ENCODE measurements around the gene TEX19. TPM values are rescaled to one million over a fixed set of nuclear protein-coding genes. Genes with fewer than 3 reads are reported as not detected.

TEX19 gene
- total RNA-seq, 1 experiment from 2014 or later = 0.21 TPM

GRCh38 chr17:82377924-82378740, 19.1 kb downstream of the TEX19 start:
- no peaks in the 10 kb centered on the region for H3K27me3 ChIP-seq (ENCODE audit: control insufficient read depth, insufficient read depth, low read length)
- no peak for TF ChIP-seq POLR2AphosphoS5 (IDR thresholded peaks at IDR 0.05; ENCODE audit: low read depth, low read length)
- TF ChIP-seq REST (IDR thresholded peaks at IDR 0.05; ENCODE audit: insufficient read depth in 1 of 2, low read depth in 2 of 2, low read length in 1 of 2) = no peak
- no peak for TF ChIP-seq CTCF (IDR thresholded peaks at IDR 0.05)
- TF ChIP-seq TCF7L2 (IDR thresholded peaks at IDR 0.05; ENCODE audit: low read depth, low read length) = no peak
- TF ChIP-seq SIN3A (IDR thresholded peaks at IDR 0.05; ENCODE audit: borderline replicate concordance, insufficient read depth, low read depth, low read length) = no peak
- POLR2A ChIA-PET = interaction anchor here (0.6 to 0.7 kb wide), 3 partner anchors 13 to 56 kb away, joined by 5 to 9 read pairs (median 7); no protein-coding TSS in a partner anchor
- H3K27ac ChIP-seq (ENCODE audit: low read length) = no peak overlapping the region
- CTCF ChIA-PET = interaction anchor here (0.6 kb wide), 1 partner anchor 22 kb away, joined by 3 read pairs; no protein-coding TSS in a partner anchor
- no peak overlapping the region for H3K4me3 ChIP-seq (ENCODE audit: low read depth in 2 of 2, low read length in 2 of 2)
- intact Hi-C loops (cut with micrococcal nuclease; ENCODE audit: unreplicated experiment) (no loop called here), in situ Hi-C loops (cut with HindIII; ENCODE audit: low pct_unique_long_range_greater_than_20kb, low sequenced_read_pairs) (no loop called here)
- no TSS peak for BruUV-seq (replicated peaks)
- ATAC-seq (no peak), DNase-seq (ENCODE audit: low read depth, low spot score) (no peak)
- peaks cover 8% of the 10 kb centered on the region for H3K4me1 ChIP-seq (ENCODE audit: control insufficient read depth, insufficient read depth, low read length)
- H3K36me3 ChIP-seq (ENCODE audit: control insufficient read depth, insufficient read depth, low read length) = no peaks in the 10 kb centered on the region
- H3K9me3 ChIP-seq (ENCODE audit: control insufficient read depth, insufficient read depth, low read depth, low read length) = no peaks in the 10 kb centered on the region

- TF ChIP-seq SIN3A (IDR thresholded peaks at IDR 0.05; ENCODE audit: borderline replicate concordance, insufficient read depth, low read depth, low read length) = no peak
- TF ChIP-seq CTCF (IDR thresholded peaks at IDR 0.05) = no peak
- TF ChIP-seq POLR2AphosphoS5 (IDR thresholded peaks at IDR 0.05; ENCODE audit: low read depth, low read length) = no peak
- TF ChIP-seq REST (IDR thresholded peaks at IDR 0.05; ENCODE audit: insufficient read depth in 1 of 2, low read depth in 2 of 2, low read length in 1 of 2) = no peak
- TF ChIP-seq TCF7L2 (IDR thresholded peaks at IDR 0.05; ENCODE audit: low read depth, low read length) = no peak
- CTCF ChIA-PET = interaction anchor here (0.6 kb wide), 1 partner anchor 23 kb away, joined by 3 read pairs; no protein-coding TSS in a partner anchor
- H3K4me3 ChIP-seq (ENCODE audit: low read depth in 2 of 2, low read length in 2 of 2) = no peak overlapping the region
- POLR2A ChIA-PET = interaction anchor here (0.7 kb wide), 1 partner anchor 56 kb away, joined by 9 read pairs; no protein-coding TSS in a partner anchor
- in situ Hi-C loops (cut with HindIII; ENCODE audit: low pct_unique_long_range_greater_than_20kb, low sequenced_read_pairs) (no loop called here), intact Hi-C loops (cut with micrococcal nuclease; ENCODE audit: unreplicated experiment) (no loop called here)
- no peak overlapping the region for H3K27ac ChIP-seq (ENCODE audit: low read length)
- H3K36me3 ChIP-seq (ENCODE audit: control insufficient read depth, insufficient read depth, low read length) = no peaks in the 10 kb centered on the region
- DNase-seq (ENCODE audit: low read depth, low spot score) (no peak), ATAC-seq (no peak)
- no peaks in the 10 kb centered on the region for H3K9me3 ChIP-seq (ENCODE audit: control insufficient read depth, insufficient read depth, low read depth, low read length)
- BruUV-seq (replicated peaks) = no TSS peak
- no peaks in the 10 kb centered on the region for H3K27me3 ChIP-seq (ENCODE audit: control insufficient read depth, insufficient read depth, low read length)
- peaks cover 12% of the 10 kb centered on the region for H3K4me1 ChIP-seq (ENCODE audit: control insufficient read depth, insufficient read depth, low read length)
Measured at GRCh38 chr17:82378741-82379021, 19.6 kb downstream of the TEX19 start.
